GM23338 (cell line): ENCODE results near the gene NECTIN2. TPM values are rescaled to one million over a fixed set of nuclear protein-coding genes. Genes with fewer than 3 reads are reported as not detected.

ENCODE experiments used
- ATAC-seq: fragments of 200-7000 bp; cut with Tn5 transposase; 3 replicates; pipeline ENCODE4 v1.9.1; 2020
- DNase-seq: peaks from one replicate; pipeline ENCODE4 v3.0.0-alpha.2; 2015; ENCODE audit warnings: low spot score
- H2AFZ ChIP-seq: fragments of 200-600 bp; sonication (generic); 2 replicates; pipeline ENCODE4 v1.8.0; 2016; ENCODE audit warnings: antibody characterized with exemption, mild to moderate bottlenecking, moderate library complexity
- H3F3A ChIP-seq: fragments of 200-600 bp; sonication (generic); replicated peaks from 2 replicates; pipeline ENCODE4 v1.8.0; 2017; ENCODE audit warnings: antibody characterized with exemption, mixed run types, low read depth
- H3K27ac ChIP-seq: fragments of 200-600 bp; sonication (generic); 2 replicates; pipeline ENCODE4 v1.6.1; 2016; ENCODE audit warnings: low read depth
- H3K27me3 ChIP-seq: fragments of 200-600 bp; sonication (generic); 2 replicates; pipeline ENCODE4 v1.8.0; 2016; ENCODE audit warnings: mild to moderate bottlenecking, mixed run types, moderate library complexity; ENCODE audit not compliant: insufficient read depth
- H3K36me3 ChIP-seq: fragments of 200-600 bp; sonication (generic); 2 replicates; pipeline ENCODE4 v1.8.0; 2016; ENCODE audit warnings: mild to moderate bottlenecking; ENCODE audit not compliant: insufficient read depth
- H3K4me1 ChIP-seq: fragments of 200-600 bp; sonication (generic); 2 replicates; pipeline ENCODE4 v1.8.0; 2016; ENCODE audit warnings: mild to moderate bottlenecking, moderate library complexity; ENCODE audit not compliant: insufficient read depth
- H3K4me2 ChIP-seq: fragments of 200-600 bp; sonication (generic); 2 replicates; pipeline ENCODE4 v1.7.1; 2017; ENCODE audit warnings: mixed run types
- H3K4me3 ChIP-seq: fragments of 200-600 bp; sonication (generic); 2 replicates; pipeline ENCODE4 v1.6.1; 2016; ENCODE audit warnings: mixed run types
- H3K79me2 ChIP-seq: fragments of 200-600 bp; sonication (generic); replicated peaks from 2 replicates; pipeline ENCODE4 v1.8.0; 2017; ENCODE audit warnings: mild to moderate bottlenecking; ENCODE audit not compliant: insufficient read depth
- H3K9me2 ChIP-seq: fragments of 200-600 bp; sonication (generic); 2 replicates; pipeline ENCODE4 v1.8.0; 2017; ENCODE audit not compliant: insufficient read depth
- H4K20me1 ChIP-seq: fragments of 200-600 bp; sonication (generic); replicated peaks from 2 replicates; pipeline ENCODE4 v1.8.0; 2017; ENCODE audit warnings: mild to moderate bottlenecking; ENCODE audit not compliant: insufficient read depth
- H3K27ac Mint-ChIP-seq: 2 replicates; pipeline ENCODE4 v1.8.0; 2020; ENCODE audit warnings: inconsistent platforms, mild to moderate bottlenecking, moderate library complexity, mixed read lengths
- H3K27me3 Mint-ChIP-seq: 3 replicates; pipeline ENCODE4 v1.8.0; 2022; ENCODE audit warnings: low read depth, mild to moderate bottlenecking, moderate library complexity, mixed read lengths, inconsistent platforms; ENCODE audit not compliant: insufficient read depth, poor library complexity
- H3K36me3 Mint-ChIP-seq: 3 replicates; pipeline ENCODE4 v1.8.0; 2021; ENCODE audit warnings: low read depth, mild to moderate bottlenecking, inconsistent platforms, moderate library complexity, mixed read lengths
- H3K4me1 Mint-ChIP-seq: 3 replicates; pipeline ENCODE4 v1.8.0; 2020; ENCODE audit warnings: mild to moderate bottlenecking, inconsistent platforms, mixed read lengths
- H3K4me3 Mint-ChIP-seq: 3 replicates; pipeline ENCODE4 v1.8.0; 2021; ENCODE audit warnings: moderate library complexity, mild to moderate bottlenecking, inconsistent platforms, mixed read lengths
- H3K9me3 Mint-ChIP-seq: 3 replicates; pipeline ENCODE4 v1.8.0; 2020; ENCODE audit warnings: moderate library complexity, mild to moderate bottlenecking, inconsistent platforms, mixed read lengths
- CREB1 ChIP-seq: fragments of 250-450 bp; sonication (Bioruptor Pico); IDR thresholded peaks from 2 replicates; pipeline ENCODE4 v1.5.0; 2020; ENCODE audit warnings: low read depth, mild to moderate bottlenecking, moderate library complexity
- CTCF ChIP-seq, 2 experiments: fragments of 200-600 bp in 1 of 2; sonication (generic) in 1 of 2; conservative IDR thresholded peaks; 2 replicates each; pipeline versions ENCODE4 v1.5.1 to v1.6.1; 2016 to 2017; ENCODE audit warnings: antibody characterized with exemption in 2 of 2, low read depth in 2 of 2, mild to moderate bottlenecking in 2 of 2, moderate library complexity in 1 of 2
- EZH2 ChIP-seq: fragments of 200-600 bp; sonication (generic); IDR thresholded peaks from one replicate; pipeline ENCODE4 v1.8.0; 2017; ENCODE audit warnings: antibody characterized with exemption, mild to moderate bottlenecking, low read depth; ENCODE audit not compliant: unreplicated experiment
- EZH2phosphoT487 ChIP-seq: fragments of 200-600 bp; sonication (generic); IDR thresholded peaks from one replicate; pipeline ENCODE4 v1.8.1; 2018; ENCODE audit warnings: antibody characterized with exemption; ENCODE audit not compliant: unreplicated experiment
- JUNB ChIP-seq: IDR thresholded peaks from one replicate; pipeline ENCODE4 v1.6.1; 2016; ENCODE audit warnings: antibody characterized with exemption; ENCODE audit not compliant: unreplicated experiment
- REST ChIP-seq: IDR thresholded peaks from one replicate; pipeline ENCODE4 v1.6.1; 2018; ENCODE audit warnings: antibody characterized with exemption; ENCODE audit not compliant: unreplicated experiment
- ZNF462 ChIP-seq: fragments of 250-450 bp; sonication (Bioruptor Pico); IDR thresholded peaks from 2 replicates; pipeline ENCODE4 v1.5.0; 2020; ENCODE audit warnings: mild to moderate bottlenecking, moderate library complexity
- polyA plus RNA-seq: library from polyadenylated mRNA; unstranded; fragments of >200 nt; fragmentation: Nextera tagmentation; extraction: Ambion mirVana; gene quantifications from 2 replicates; pipeline ENCODE4 v1.2.1, GENCODE V29; 2016
- total RNA-seq: library from RNA; depleted of rRNA; stranded (reverse); fragments of >200 nt; shearing (Covaris generic); gene quantifications from 2 replicates; pipeline ENCODE4 v1.2.3, GENCODE V29; 2014

The NECTIN2 gene
- total and polyA plus RNA-seq, 2 experiments from 2014 or later = 109 to 230 TPM

- no peak for TF ChIP-seq REST
Measured at GRCh38 chr19:44823373-44823698, 22.8 kb upstream of the NECTIN2 start (continued).

GRCh38 chr19:44824761-44825160 is 21.3 kb upstream of the NECTIN2 start:
- no peak overlapping the region for H3K27ac Mint-ChIP-seq
- Histone ChIP-seq H3F3A (no peaks in the 10 kb centered on the region), H3K9me2 (no peaks in the 10 kb centered on the region), H4K20me1 (0 out of 2 replicates have a peak, but pooled peaks cover 3% of the 10 kb centered on the region), H2AFZ (no peak overlapping the region), H3K4me2 (no peak overlapping the region), H3K36me3 (no peaks in the 10 kb centered on the region), H3K79me2 (no peaks in the 10 kb centered on the region), H3K27ac (no peak overlapping the region), H3K27me3 (peaks cover 72% of the 10 kb centered on the region), H3K4me1 (no peaks in the 10 kb centered on the region; the same call in 1 of the 2 replicates), H3K4me3 (no peak overlapping the region)
- H3K4me3 Mint-ChIP-seq = no peak overlapping the region
- H3K27me3 Mint-ChIP-seq = peaks cover 34% of the 10 kb centered on the region
- peaks cover 6% of the 10 kb centered on the region; the same call in 2 of the 3 replicates for H3K36me3 Mint-ChIP-seq
- no peaks in the 10 kb centered on the region; the same call in 2 of the 3 replicates for H3K9me3 Mint-ChIP-seq
- TF ChIP-seq JUNB (no peak), ZNF462 (CRISPR knock-in tag) (no peak), CREB1 (CRISPR knock-in tag) (no peak), EZH2 (no peak), CTCF (conservative IDR thresholded peaks at IDR 0.05; ENCODE audit: low read depth in 2 of 2) (no peak), REST (no peak), EZH2phosphoT487 (no peak)
- no peaks in the 10 kb centered on the region; the same call in 2 of the 3 replicates for H3K4me1 Mint-ChIP-seq
- ATAC-seq = no peak
- DNase-seq = no peak
